ENCODE data around the gene UNC13C.
"Not testable (repeated sequence)": the region's sequence is repeated elsewhere in the genome, so short reads cannot be mapped to it uniquely, and the experiment has no call there.

UNC13C gene

GRCh38 chr15:53978253-53978906 lies at the start of gene UNC13C:
Gene UNC13C (plus strand): TSS chr15:53978441. CDS start chr15:54012904, 34,463 bp downstream.
- DNase-seq, result no peak

DNA sequence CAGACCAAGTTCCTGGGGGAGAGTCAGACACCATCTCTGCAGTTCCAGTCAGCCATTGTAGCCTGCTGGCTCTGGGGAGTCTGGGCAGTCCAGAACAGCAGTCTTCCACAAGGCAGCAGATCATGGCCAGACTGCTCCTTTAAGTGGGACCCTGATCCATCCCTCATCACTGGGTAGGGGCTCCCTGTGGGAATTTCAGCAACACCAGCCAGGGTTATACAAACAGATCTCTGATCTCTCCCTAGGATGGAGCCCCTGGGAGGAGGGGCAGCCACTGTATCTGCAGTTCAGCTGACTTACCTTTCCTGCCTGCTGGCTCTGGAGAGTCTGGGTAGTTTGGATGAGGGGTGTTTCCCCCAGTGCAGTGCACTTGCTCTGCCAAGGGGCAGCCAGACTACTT lies 42.1 kb upstream of the UNC13C start:
- no peak for DNase-seq

DNA sequence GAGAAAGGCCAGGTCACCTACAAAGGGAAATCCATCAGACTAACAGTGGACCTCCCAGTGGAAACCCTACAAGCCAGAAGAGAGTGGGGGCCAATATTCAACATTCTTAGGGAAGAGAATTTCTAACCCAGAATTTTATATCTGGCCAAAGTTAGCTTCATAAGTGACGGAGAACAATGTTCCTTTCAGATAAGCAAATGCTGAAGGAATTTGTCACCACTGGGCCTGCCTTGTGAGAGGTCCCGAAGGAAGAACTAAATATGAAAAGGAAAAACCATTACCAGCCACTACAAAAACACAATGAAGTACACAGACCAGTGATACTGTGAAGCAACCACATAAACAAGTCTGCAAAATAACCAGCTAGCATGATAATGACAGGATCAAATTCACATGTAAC lies 40.6 kb upstream of the UNC13C start:
- not testable (repeated sequence) for DNase-seq

DNA sequence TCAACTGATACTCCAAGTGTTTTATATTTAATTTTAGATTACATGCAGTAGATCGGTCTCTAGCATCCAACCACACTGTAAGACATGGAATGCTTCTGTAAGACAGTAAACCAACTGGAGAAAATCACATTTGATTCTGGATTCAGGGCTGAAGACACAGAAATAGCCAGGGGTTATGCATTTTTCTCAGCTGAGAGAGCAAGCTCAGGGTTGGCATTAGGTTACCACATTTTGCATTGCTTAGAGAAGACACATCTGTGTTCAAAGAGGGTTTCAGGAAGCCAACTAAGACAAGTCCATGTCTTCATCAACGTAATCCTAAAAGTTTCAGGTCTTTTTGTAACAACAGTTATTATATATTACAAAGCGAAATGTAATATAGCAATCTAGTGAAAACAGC lies 27.7 kb upstream of the UNC13C start:
- no peak for DNase-seq

GRCh38 chr15:53955396-53955795 lies 22.8 kb upstream of the UNC13C start:
- DNase-seq, result no peak

DNA sequence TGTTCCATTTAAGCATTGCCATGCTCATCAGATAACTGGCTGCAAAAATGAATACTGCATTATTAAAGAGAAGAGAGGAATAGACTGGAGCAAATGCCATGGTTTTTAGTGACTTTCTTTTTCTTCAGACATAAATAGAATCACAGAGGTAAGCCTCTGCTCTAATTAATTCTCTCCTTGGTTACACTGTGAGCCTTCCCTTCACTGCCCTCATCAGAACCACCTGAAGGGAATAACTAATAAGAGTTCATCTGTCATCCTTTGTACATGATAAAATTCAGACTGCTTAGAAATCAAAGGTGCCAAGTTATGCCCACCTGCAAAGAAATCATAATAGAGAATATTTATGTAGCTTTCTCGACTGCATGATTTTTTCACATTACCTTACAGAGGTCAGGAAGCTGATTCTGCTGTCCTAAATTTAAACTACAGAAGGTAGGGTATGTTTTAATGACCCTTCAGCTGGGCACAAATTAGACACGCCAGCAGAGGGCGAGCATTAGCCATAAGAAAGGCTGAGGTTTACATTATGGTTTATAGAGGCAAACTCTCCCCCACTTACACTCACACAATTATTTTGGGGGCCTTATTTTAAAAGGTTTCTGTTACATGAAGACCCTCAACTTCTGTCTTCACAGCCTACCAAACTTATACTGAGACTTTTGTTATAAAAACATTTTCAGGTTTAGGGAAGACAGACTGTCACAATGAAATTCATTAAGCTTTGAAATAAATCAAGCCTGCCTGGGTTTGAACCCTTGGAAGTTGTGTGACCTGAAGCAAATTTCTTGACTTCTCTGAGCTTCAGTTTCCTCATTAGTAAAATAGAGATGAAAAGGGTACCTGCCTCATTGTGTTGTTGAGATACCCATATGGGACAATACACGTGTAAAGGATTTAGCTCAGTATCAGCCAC lies 15.3 kb upstream of the UNC13C start:
- DNase-seq, result peak; percentile 63

DNA sequence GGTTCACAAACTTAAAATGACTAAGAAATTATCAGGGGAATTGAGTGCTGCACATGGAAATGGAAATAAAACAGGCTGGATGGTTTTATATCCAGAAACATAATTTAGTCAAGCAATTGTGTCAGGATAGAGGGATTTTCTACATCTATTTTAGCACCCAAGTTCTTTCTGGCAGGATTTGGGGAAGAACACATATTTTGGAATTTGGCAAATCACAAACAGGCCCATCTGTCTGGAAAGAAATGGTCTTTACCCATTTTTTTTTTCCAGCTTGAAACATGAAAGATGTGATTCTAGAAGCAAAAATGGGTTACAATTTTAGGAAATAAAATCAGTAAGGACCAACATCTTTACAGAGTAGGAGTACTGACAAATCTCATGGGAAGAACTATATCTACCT lies 14.4 kb upstream of the UNC13C start:
- DNase-seq, result no peak

DNA sequence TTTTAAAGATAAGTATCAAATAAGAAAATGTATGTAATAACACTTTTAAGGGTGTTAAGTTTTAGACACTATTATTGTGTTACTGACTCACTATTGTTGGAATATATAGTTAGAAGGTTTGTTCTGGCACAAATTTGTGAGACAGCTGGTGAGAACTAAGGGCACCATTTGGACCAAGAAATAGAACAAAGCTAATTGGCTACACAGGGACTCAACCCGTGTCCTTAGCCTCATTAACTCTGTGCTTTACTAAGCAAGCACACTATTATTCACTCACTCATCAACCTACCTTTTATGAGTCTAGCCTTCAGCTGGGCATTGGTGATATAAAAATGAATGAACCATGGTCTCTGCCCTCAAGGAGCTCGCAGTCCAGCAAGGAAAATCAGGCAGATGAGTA lies 4.1 kb upstream of the UNC13C start:
- DNase-seq, result no peak

GRCh38 chr15:53974813-53975212 lies 3.4 kb upstream of the UNC13C start:
- no peak for DNase-seq

- no peak for DNase-seq
Observed at GRCh38 chr15:53976844-53977392, 1.3 kb upstream of the UNC13C start.

- DNase-seq, result no peak
Observed at GRCh38 chr15:53979051-53979788, 979 bp downstream of the UNC13C start.

GRCh38 chr15:53980021-53980420 lies 1.8 kb downstream of the UNC13C start:
- DNase-seq, result no peak

DNA sequence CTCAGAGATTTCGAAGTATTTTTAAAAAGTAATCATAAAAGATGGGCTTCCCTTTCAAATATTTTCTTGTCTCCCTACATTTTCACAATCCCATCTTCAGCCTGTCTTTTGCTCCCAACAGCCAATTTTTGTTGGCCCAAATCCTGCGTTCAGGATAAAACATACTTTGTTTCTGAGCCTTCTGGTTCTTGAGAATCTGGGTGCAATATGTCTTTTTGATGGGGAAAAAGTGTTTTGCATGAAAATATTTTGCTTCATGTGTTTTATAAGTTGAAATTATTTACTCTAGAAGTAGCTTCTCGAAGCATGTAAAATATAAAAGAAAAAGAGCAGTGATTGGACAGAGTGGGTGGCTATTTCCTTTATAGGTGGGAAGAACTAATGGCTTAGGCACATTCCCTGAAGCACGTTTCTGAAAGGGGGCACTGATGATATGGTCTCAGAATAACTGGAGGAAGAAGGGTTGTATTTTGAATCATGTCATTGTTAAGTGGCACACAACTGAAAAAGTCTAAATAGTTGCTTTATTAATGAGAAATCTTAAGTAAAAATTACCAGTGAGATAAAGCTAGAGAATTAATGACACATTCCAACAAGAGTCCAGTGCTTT lies 3.9 kb downstream of the UNC13C start:
- no peak for DNase-seq

DNA sequence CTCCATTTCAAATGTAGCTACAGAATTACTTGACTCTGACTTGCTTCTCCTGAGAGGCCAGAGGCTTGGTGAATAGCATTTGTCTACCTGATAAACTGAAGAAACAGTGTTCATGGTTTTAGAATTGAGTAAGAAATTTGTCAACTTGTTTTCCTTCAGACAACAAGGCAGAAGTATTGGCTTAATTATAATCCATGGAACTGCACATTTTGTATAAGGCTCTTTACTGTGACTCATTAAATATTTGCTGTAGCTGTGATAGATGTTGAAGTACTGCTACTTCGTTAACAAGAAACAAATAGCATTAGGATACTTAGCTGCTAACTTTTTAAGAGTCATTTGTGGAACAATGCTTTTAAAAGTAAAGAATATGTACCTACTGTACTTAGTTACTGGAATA lies 4.6 kb downstream of the UNC13C start:
- DNase-seq, result no peak

- no peak for DNase-seq
Observed at GRCh38 chr15:53984221-53984620, 6.0 kb downstream of the UNC13C start.

GRCh38 chr15:53985562-53985961 lies 7.3 kb downstream of the UNC13C start:
- no peak for DNase-seq

GRCh38 chr15:53987480-53987879 lies 9.2 kb downstream of the UNC13C start:
- DNase-seq, result no peak

DNA sequence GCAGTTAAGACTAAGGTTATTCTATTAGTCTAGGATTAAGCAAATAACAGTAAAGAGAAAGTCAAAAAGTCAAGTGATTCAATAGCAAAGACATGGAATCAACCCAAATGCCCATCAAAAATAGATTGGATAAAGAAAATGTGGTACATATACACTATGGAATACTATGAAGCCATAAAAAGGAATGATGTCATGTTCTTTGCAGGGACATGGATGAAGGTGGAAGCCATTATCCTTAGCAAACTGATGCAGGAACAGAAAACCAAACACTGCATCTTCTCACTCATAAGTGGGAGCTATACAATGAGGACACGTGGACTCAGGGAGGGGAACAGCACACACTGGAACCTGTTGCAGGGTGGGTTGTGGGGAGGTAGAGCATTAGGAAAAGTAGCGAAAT lies 29.0 kb downstream of the UNC13C start:
- DNase-seq, result no peak

- no peak for DNase-seq
Observed at GRCh38 chr15:54011656-54012055, 33.4 kb downstream of the UNC13C start.

DNA sequence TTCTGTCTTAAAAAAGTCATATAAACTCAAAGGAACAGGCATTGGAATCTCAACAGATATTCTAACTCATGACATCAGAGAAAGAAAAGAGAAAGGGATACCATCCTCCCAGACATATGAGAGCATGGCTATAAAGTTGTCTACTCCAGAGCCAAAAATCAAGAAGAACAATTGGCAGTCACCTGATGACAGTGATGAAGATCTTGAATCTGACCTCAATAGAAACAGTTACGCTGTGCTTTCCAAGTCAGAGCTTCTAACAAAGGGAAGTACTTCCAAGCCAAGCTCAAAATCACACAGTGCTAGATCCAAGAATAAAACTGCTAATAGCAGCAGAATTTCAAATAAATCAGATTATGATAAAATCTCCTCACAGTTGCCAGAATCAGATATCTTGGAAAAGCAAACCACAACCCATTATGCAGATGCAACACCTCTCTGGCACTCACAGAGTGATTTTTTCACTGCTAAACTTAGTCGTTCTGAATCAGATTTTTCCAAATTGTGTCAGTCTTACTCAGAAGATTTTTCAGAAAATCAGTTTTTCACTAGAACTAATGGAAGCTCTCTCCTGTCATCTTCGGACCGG lies 35.9 kb downstream of the UNC13C start:
- DNase-seq, result no peak

- DNase-seq, result no peak
Observed at GRCh38 chr15:54017251-54017650, 39.0 kb downstream of the UNC13C start.

DNA sequence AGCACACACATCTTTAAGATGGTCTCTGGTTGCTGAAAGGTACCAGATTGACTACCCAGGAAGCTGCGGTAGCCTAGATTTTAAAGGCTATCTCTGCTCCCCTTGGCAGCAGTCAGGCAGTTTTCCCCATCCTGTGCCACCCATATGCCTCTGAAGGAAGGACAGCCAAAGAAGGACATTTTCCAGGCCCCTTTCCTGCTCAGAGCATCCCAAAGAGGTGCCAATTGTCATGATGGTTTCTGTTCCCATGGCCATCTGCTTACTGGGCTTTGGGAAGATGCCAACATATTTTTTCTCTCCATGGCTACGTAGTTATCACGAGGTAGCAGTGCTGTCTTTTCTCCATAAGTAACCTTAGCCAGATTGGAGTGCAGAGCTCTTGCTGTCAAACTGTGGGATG lies 39.7 kb downstream of the UNC13C start:
- no peak for DNase-seq
